Stimulated activated CD8-positive, alpha-beta memory T cell treated with anti-CD3 and anti-CD28 coated beads, Interleukin-4, amount 100 ng/mL, for 1 hour (primary cell): ENCODE results near the gene SCNN1G.
"Not testable (repeated sequence)": the region's sequence is repeated elsewhere in the genome, so short reads cannot be mapped to it uniquely, and the experiment has no call there.

Source experiments
- DNase-seq, 2 donors: peaks; one replicate each; pipeline ENCODE4 v3.0.0-alpha.2; 2020; ENCODE audit warnings: low read depth in 2 of 2, low spot score in 1 of 2

The SCNN1G gene

GRCh38 chr16:23182679-23183542 is at the start of gene SCNN1G:
Gene SCNN1G (plus strand): TSS chr16:23182745. CDS start chr16:23186272, 3,527 bp downstream.
- no peak for DNase-seq

- no peak for DNase-seq
Measured at GRCh38 chr16:23132775-23133463, 49.6 kb upstream of the SCNN1G start.

- no peak for DNase-seq
Measured at GRCh38 chr16:23134274-23134673, 48.3 kb upstream of the SCNN1G start.

- no peak for DNase-seq
Measured at GRCh38 chr16:23137256-23137655, 45.3 kb upstream of the SCNN1G start.

- DNase-seq, result no peak
Measured at GRCh38 chr16:23137818-23138217, 44.7 kb upstream of the SCNN1G start.

GRCh38 chr16:23140107-23140506 is 42.4 kb upstream of the SCNN1G start:
- no peak for DNase-seq

GRCh38 chr16:23141033-23141432 is 41.5 kb upstream of the SCNN1G start:
- DNase-seq, result no peak

GRCh38 chr16:23141500-23141899 is 41.0 kb upstream of the SCNN1G start:
- DNase-seq, result no peak

GRCh38 chr16:23141959-23142740 is 40.4 kb upstream of the SCNN1G start:
- DNase-seq, result no peak

- no peak for DNase-seq
Measured at GRCh38 chr16:23143391-23143790, 39.2 kb upstream of the SCNN1G start.

- DNase-seq, result not testable (repeated sequence)
Measured at GRCh38 chr16:23144393-23144792, 38.2 kb upstream of the SCNN1G start.

GRCh38 chr16:23145186-23145585 is 37.4 kb upstream of the SCNN1G start:
- DNase-seq, result no peak

- no peak for DNase-seq
Measured at GRCh38 chr16:23145608-23146007, 36.9 kb upstream of the SCNN1G start.

- DNase-seq, result no peak
Measured at GRCh38 chr16:23146877-23147601, 35.5 kb upstream of the SCNN1G start.

GRCh38 chr16:23147666-23148065 is 34.9 kb upstream of the SCNN1G start:
- no peak for DNase-seq

GRCh38 chr16:23148166-23148512 is 34.4 kb upstream of the SCNN1G start:
- no peak for DNase-seq

- peak; percentile 8 to 13 for DNase-seq
Measured at GRCh38 chr16:23148513-23149266, 33.9 kb upstream of the SCNN1G start.

GRCh38 chr16:23149267-23149992 is 33.1 kb upstream of the SCNN1G start, which contains the start of gene USP31:
Gene USP31 (minus strand): TSS chr16:23149452. CDS start chr16:23149270, 182 bp downstream.
- peak; percentile 74 to 80 for DNase-seq

GRCh38 chr16:23149993-23150364 is 32.6 kb upstream of the SCNN1G start:
- DNase-seq, result no peak
